ENCODE results near the gene BASP1.

BASP1 gene

DNA sequence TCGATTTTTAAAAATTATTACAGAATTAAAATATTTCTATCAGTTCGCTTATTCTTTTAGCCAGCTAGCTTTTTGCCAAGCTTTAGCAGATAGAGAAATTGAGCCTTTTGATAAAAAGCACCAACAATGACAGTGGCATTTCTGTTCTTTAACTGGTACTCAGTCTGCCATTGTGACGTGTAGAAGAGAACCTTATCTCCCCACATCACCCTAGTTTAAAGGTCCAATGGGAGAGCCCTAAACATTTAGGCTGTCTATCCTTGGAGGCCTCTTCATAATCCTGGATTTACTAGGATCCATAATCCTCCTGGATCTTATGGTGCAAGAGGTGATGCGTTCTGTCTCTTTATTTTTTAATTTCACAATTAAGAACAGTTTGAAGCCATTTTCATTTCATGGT is 3.0 kb downstream of the BASP1 start:
- H3K4me3 ChIP-seq (replicated peaks; ENCODE audit: low read depth, low read length) = no peak overlapping the region
- DNase-seq (ENCODE audit: extremely low read depth, low read depth) = no peak
- TF ChIP-seq CTCF (IDR thresholded peaks at IDR 0.05; ENCODE audit: low read depth, low read length, missing control alignments) = no peak

- DNase-seq (ENCODE audit: extremely low read depth, low read depth) = no peak
- H3K4me3 ChIP-seq (replicated peaks; ENCODE audit: low read depth, low read length) = no peak overlapping the region
- TF ChIP-seq CTCF (IDR thresholded peaks at IDR 0.05; ENCODE audit: low read depth, low read length, missing control alignments) = no peak
Measured at GRCh38 chr5:17221843-17222636, 4.6 kb downstream of the BASP1 start.

DNA sequence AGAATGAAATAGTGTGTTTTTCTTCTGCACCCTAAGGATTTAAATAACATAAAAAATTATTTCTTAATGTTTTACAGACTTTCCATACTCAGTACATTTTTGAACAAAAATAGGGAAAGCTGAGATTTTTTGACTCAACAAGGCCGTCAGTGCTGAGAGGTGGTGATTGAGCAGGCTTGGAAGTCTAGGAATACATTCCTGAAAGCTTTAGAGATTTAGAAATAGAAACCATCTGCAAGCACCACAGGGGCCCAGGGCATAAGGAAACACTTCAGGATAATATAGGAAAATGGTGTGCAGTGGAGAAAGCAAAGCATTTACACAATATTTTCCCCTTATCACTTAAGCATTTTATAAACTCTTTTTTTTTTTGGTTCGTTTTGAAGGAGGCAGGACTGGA is 5.2 kb downstream of the BASP1 start:
- no peak for TF ChIP-seq CTCF (IDR thresholded peaks at IDR 0.05; ENCODE audit: low read depth, low read length, missing control alignments)
- H3K4me3 ChIP-seq (replicated peaks; ENCODE audit: low read depth, low read length) = no peak overlapping the region
- no peak for DNase-seq (ENCODE audit: extremely low read depth, low read depth)

DNA sequence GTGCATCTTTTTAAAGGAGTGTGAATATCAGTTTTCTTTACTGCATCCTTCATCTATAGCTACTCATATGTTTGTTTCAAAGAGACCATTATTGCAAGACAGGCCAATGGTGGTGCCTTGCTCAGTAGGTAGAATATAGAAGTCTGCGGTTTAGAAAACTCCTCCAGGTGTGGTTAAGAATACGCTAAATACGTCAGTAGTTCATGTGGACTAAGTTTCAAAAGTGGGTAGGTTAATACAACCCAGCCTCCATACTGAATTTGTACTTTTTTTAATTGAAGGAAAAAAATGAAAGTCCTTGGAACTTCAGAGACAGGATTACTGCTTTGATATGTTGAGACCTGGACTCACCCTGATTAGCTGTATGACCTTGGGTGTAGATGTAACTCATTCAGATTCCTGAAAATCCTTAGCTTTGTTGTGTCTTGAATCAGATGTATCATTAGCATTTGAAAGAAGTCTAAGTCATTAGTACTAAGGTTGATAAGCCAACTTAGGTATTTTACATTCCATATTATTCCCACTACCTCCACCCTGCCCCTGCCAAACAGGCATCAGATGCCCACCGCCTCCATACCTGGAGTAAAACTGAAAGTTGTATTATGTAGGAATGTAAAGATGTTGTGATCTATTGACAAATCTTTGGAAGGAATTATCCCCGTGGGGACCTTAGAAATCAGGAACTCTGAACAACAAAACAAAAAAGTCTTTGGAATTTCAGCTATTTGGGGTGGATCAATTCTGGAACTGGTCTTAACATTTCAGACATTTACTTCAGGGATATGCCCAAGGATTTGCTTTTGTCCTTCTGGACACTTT is 6.1 kb downstream of the BASP1 start:
- DNase-seq (ENCODE audit: extremely low read depth, low read depth) = no peak
- H3K4me3 ChIP-seq (replicated peaks; ENCODE audit: low read depth, low read length) = no peak overlapping the region

DNA sequence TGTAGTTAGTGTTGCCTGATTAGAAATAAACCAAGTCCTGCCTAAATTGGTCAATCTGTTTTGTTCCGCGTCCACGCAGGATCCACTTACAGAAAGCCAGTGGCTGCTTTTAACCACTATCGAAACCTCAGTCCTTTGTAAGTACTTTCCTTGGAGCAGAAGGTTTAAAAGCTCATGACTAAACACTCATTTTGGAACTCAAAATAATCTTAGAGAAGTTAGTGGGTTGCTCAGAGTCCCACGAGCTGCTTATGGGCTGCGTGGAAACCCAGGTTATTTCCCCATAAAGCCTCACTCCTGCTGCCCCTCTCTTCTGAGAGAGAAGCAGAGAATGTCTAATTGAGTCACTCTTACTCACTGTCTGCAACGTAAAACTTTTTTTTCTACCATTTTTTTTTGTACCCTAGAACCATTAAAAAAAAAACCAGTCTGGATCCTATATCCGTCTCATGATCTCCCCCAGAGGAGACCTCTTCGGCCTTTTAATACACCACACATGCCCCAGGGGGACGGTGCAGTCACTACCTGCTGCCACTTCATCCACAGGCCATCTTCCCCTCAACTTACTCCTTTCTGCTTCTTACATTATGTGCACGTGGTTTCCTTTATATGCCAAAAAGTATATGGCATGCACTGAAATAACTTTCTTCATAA is 7.6 kb downstream of the BASP1 start:
- no peak for TF ChIP-seq CTCF (IDR thresholded peaks at IDR 0.05; ENCODE audit: low read depth, low read length, missing control alignments)
- H3K4me3 ChIP-seq (replicated peaks; ENCODE audit: low read depth, low read length) = no peak overlapping the region
- DNase-seq (ENCODE audit: extremely low read depth, low read depth) = no peak

More for the DNA sequence above, 6.1 kb downstream of the BASP1 start:
- no peak for TF ChIP-seq CTCF (IDR thresholded peaks at IDR 0.05; ENCODE audit: low read depth, low read length, missing control alignments)

DNA sequence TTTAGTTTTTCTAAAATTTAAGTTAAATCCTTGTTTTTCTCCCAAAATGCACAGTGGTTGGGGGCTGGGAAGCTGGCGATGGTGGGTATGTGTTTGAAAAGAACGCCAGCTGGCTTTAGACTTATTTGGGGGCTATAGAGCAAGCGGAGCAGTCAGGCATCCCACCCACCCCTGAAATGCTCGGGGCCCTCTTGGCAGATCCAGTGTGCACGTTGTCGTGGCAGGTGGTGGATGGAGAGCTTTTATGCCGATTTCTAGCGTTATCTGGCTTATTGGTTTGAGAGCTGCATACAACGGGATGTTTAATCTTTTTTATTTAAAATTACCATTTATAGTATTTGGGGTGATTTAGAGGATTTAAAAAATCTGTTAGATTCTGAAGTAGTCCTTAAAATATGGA is 8.1 kb downstream of the BASP1 start:
- no peak for TF ChIP-seq CTCF (IDR thresholded peaks at IDR 0.05; ENCODE audit: low read depth, low read length, missing control alignments)
- H3K4me3 ChIP-seq (replicated peaks; ENCODE audit: low read depth, low read length) = no peak overlapping the region
- DNase-seq (ENCODE audit: extremely low read depth, low read depth) = no peak
